WERI-Rb-1 (cell line): ENCODE data around the gene TSSK6.

Source experiments
- DNase-seq: peaks from one replicate; pipeline ENCODE4 v3.0.0-alpha.2; 2020
- H3K27ac ChIP-seq: fragments of 250-450 bp; sonication (Bioruptor Pico); 2 replicates; pipeline ENCODE4 v1.5.1; 2020; ENCODE audit warnings: mild to moderate bottlenecking, moderate library complexity
- H3K27me3 ChIP-seq: fragments of 250-450 bp; sonication (Bioruptor Pico); 2 replicates; pipeline ENCODE4 v1.5.1; 2021; ENCODE audit warnings: mild to moderate bottlenecking, low read depth, moderate library complexity; ENCODE audit not compliant: insufficient read depth, severe bottlenecking
- H3K36me3 ChIP-seq: fragments of 250-450 bp; sonication (Bioruptor Pico); 2 replicates; pipeline ENCODE4 v1.5.1; 2020; ENCODE audit warnings: mild to moderate bottlenecking, moderate library complexity
- H3K4me3 ChIP-seq: 2 replicates; pipeline ENCODE4 v1.5.1; 2011; ENCODE audit warnings: low read depth, mild to moderate bottlenecking, control low read depth, low read length
- H3K9me3 ChIP-seq: fragments of 250-450 bp; sonication (Bioruptor Pico); 2 replicates; pipeline ENCODE4 v1.5.1; 2021; ENCODE audit warnings: mild to moderate bottlenecking, moderate library complexity; ENCODE audit not compliant: severe bottlenecking
- TF ChIP-seq, protein P1 (sequence below): IDR thresholded peaks from 2 replicates; pipeline ENCODE4 v1.5.1; 2011; ENCODE audit warnings: low read depth, mild to moderate bottlenecking, control low read depth, inconsistent platforms, low read length

Gene TSSK6

DNA sequence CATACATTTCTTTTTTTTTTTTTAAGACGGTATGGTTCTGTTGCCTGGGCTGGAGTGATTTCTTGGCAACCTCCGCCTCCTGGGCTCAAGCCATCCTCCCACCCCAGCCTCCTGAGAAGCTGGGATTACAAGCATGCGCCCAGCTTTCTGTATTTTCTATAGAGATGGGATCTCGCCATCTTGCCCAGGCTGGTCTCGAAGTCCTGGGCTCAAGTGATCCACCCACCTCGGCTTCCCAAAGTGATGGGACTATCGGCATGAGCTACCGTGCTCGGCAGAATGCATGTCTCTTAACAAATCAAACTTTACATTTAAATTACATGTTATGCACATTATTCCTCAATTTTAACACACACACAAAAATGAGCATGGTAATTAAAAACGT lies 1.9 kb upstream of the TSSK6 start:
- no peak overlapping the region for H3K4me3 ChIP-seq
- TF ChIP-seq, protein P1, sequence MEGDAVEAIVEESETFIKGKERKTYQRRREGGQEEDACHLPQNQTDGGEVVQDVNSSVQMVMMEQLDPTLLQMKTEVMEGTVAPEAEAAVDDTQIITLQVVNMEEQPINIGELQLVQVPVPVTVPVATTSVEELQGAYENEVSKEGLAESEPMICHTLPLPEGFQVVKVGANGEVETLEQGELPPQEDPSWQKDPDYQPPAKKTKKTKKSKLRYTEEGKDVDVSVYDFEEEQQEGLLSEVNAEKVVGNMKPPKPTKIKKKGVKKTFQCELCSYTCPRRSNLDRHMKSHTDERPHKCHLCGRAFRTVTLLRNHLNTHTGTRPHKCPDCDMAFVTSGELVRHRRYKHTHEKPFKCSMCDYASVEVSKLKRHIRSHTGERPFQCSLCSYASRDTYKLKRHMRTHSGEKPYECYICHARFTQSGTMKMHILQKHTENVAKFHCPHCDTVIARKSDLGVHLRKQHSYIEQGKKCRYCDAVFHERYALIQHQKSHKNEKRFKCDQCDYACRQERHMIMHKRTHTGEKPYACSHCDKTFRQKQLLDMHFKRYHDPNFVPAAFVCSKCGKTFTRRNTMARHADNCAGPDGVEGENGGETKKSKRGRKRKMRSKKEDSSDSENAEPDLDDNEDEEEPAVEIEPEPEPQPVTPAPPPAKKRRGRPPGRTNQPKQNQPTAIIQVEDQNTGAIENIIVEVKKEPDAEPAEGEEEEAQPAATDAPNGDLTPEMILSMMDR: no peak
- DNase-seq: no peak
- H3K27me3 ChIP-seq: no peaks in the 10 kb centered on the region
- H3K27ac ChIP-seq: no peak overlapping the region
- peaks cover 4% of the 10 kb centered on the region for H3K9me3 ChIP-seq
- peaks cover 30% of the 10 kb centered on the region for H3K36me3 ChIP-seq

DNA sequence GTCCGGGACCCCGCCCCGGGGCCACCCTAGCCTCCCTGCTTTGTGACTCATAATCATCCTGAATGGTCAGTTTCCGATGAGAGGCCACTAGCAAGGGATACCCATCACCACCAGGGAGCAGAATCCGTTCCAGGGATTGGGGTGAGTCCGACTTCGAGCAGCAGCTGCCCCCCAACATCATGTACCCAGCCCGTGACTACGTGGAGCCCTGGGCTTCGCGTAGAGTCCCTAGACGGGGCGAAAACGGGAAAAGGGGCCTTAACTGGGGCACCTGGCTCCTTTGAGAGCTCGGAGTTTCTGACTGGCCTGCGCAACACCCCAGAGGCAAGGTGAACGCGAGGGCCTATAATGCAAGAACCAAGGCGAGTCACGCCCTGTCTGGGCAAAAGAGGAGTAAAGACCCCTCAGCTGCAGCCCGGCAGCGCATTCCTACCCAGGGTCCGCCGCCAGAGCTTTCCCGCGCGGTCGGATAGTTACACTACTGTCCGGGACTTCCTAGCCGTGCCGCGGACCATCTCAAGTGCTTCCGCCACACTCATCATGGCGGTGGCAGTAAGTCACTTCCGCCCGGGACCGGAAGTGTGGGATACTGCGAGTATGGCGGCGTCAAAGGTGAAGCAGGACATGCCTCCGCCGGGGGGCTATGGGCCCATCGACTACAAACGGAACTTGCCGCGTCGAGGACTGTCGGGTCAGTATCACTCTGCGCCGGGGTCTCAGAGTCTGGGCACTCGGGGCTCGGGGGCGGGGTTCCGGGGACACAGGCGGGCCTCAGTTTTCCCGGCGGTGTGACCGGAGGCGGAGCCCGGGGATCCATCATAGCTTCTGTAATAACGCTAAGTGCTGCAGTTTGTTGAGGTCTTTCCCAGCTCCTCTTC lies 533 bp upstream of the TSSK6 start, which contains the start of gene NDUFA13:
Gene NDUFA13 (plus strand): TSS at position 584 of the 878 bp plus-strand sequence. CDS start 14 bp downstream, at position 598.
- peaks cover 25% of the 10 kb centered on the region for H3K36me3 ChIP-seq
- TF ChIP-seq, protein P1: peak; percentile 25; the same call in 1 of the 2 replicates
- H3K27ac ChIP-seq: peak within 1 kb of the TSS; percentile 77
- no peaks in the 10 kb centered on the region for H3K27me3 ChIP-seq
- H3K9me3 ChIP-seq: peaks cover 4% of the 10 kb centered on the region
- DNase-seq: peak; percentile 92
- H3K4me3 ChIP-seq: peak within 1 kb of the TSS; percentile 72

DNA sequence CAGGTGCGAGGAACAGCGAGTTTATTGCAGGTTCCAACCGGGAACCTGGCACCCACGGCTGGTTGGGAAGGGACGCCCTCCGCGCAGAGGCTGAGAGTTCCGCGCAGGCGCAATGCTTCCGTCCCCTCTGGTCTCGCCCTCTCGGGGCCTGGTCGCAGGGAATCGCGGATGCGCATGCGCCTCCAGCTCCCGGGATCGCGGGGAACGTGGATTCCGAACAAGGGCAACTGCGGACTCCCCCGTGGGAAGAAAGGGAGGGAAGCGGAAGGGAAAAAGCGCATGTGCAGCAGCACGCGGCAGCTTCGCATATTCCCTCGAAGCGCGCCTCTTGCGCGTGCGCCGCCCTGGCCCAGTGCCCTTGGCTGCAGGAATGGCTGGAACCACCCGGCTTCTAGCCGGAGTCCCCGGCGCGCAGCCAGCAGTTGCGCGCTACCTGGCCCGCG lies 1.1 kb downstream of the TSSK6 start:
- H3K9me3 ChIP-seq: peaks cover 4% of the 10 kb centered on the region
- no peak overlapping the region for H3K27ac ChIP-seq
- H3K4me3 ChIP-seq: no peak overlapping the region
- no peaks in the 10 kb centered on the region for H3K27me3 ChIP-seq
- TF ChIP-seq, protein P1: no peak
- no peak for DNase-seq
- peaks cover 11% of the 10 kb centered on the region for H3K36me3 ChIP-seq

DNA sequence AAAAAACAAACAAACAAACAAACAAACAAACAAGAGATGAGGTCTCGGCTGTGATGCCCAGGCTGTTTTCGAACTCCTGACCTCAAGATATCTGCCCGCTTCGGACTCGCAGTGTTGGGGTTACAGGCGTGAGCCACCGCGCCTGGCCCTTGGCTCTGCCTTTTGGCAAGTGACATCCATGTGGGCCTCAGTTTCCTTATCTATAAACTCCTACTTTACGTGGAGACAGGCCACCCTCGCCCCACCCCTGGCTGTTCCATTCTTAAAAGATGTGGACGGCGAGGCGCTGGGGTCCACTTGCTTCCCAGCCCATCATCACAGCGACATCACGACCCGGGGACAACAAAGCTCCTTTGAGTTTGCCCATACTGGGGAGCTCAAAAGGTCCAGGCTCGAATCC lies 1.7 kb downstream of the TSSK6 start:
- Histone ChIP-seq H3K4me3 (no peak overlapping the region), H3K36me3 (peaks cover 8% of the 10 kb centered on the region; the same call in 1 of the 2 replicates), H3K27ac (no peak overlapping the region), H3K27me3 (no peaks in the 10 kb centered on the region), H3K9me3 (peaks cover 4% of the 10 kb centered on the region)
- DNase-seq: no peak
- TF ChIP-seq, protein P1: no peak

DNA sequence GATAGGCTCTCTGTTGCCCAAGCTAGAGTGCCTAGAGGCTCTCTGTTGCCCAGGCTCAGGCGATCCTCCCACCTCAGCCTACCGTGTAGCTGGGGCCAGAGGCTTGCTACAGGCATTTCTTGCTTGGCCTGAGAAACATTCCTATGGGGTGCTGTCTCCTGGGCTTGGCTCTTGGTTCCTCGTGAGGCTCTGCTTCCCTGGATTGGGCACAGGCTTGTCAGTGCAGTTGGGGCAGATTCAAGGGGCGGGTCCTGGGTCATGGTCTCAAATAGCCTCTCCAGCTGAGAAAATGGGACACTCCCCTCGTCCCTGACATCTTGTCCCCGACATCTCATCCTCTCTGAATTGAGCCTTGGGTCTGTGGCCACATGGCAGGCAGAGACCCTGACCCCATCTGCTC lies 4.9 kb downstream of the TSSK6 start:
- H3K27me3 ChIP-seq: no peaks in the 10 kb centered on the region
- DNase-seq: peak; percentile 53
- TF ChIP-seq, protein P1: no peak
- no peak overlapping the region for H3K27ac ChIP-seq
- H3K4me3 ChIP-seq: no peak overlapping the region
- H3K9me3 ChIP-seq: peaks cover 4% of the 10 kb centered on the region
- no peaks in the 10 kb centered on the region; the same call in none of the 2 replicates for H3K36me3 ChIP-seq
